Trophoblast cell (in vitro differentiated cells and primary cell): Measurements from ENCODE around the gene PRDM11.

Experiments
- DNase-seq, 2 donors: peaks; one replicate each; pipeline ENCODE4 v3.0.0-alpha.2; 2016
- H2AFZ ChIP-seq: 2 replicates; pipeline ENCODE4 v1.6.1; 2013; ENCODE audit warnings: low read length, moderate library complexity, mild to moderate bottlenecking; ENCODE audit not compliant: insufficient read depth, poor library complexity
- H2AK5ac ChIP-seq: 2 replicates; pipeline ENCODE4 v1.6.1; 2013; ENCODE audit warnings: mild to moderate bottlenecking, low read length
- H2BK120ac ChIP-seq: 2 replicates; pipeline ENCODE4 v1.6.1; 2013; ENCODE audit warnings: low read length, mild to moderate bottlenecking, moderate library complexity; ENCODE audit not compliant: insufficient read depth, poor library complexity
- H2BK12ac ChIP-seq: 2 replicates; pipeline ENCODE4 v1.6.1; 2013; ENCODE audit warnings: mild to moderate bottlenecking, low read length, moderate library complexity
- H2BK5ac ChIP-seq: 2 replicates; pipeline ENCODE4 v1.6.1; 2013; ENCODE audit warnings: low read length, low read depth, moderate library complexity, mild to moderate bottlenecking; ENCODE audit not compliant: poor library complexity
- H3K14ac ChIP-seq: 2 replicates; pipeline ENCODE4 v1.6.1; 2013; ENCODE audit warnings: mild to moderate bottlenecking, low read length
- H3K18ac ChIP-seq: 2 replicates; pipeline ENCODE4 v1.6.1; 2013; ENCODE audit warnings: mild to moderate bottlenecking, low read length
- H3K23ac ChIP-seq: 2 replicates; pipeline ENCODE4 v1.6.1; 2013; ENCODE audit warnings: low read length
- H3K27ac ChIP-seq: 2 replicates; pipeline ENCODE4 v1.5.1; 2013; ENCODE audit warnings: low read depth, mild to moderate bottlenecking, inconsistent platforms, low read length, moderate library complexity
- H3K27me3 ChIP-seq: 2 replicates; pipeline ENCODE4 v1.6.1; 2013; ENCODE audit warnings: inconsistent platforms, mild to moderate bottlenecking, low read length, moderate library complexity; ENCODE audit not compliant: insufficient read depth
- H3K36me3 ChIP-seq, 2 experiments: 1 replicate in 1 of 2; 2 replicates in 1 of 2; pipeline ENCODE4 v1.6.1; 2013; ENCODE audit warnings: low read length in 2 of 2, mild to moderate bottlenecking in 2 of 2, moderate library complexity in 1 of 2; ENCODE audit not compliant: insufficient read depth in 2 of 2, control insufficient read depth in 1 of 2
- H3K4ac ChIP-seq: 2 replicates; pipeline ENCODE4 v1.6.1; 2013; ENCODE audit warnings: low read depth, mild to moderate bottlenecking, low read length, moderate library complexity
- H3K4me1 ChIP-seq, 2 experiments: 1 replicate in 1 of 2; 2 replicates in 1 of 2; pipeline ENCODE4 v1.6.1; 2013; ENCODE audit warnings: low read length in 2 of 2, mild to moderate bottlenecking in 2 of 2, moderate library complexity in 1 of 2; ENCODE audit not compliant: insufficient read depth in 2 of 2, control insufficient read depth in 1 of 2
- H3K4me2 ChIP-seq: 2 replicates; pipeline ENCODE4 v1.6.1; 2013; ENCODE audit warnings: inconsistent platforms, mild to moderate bottlenecking, low read length, moderate library complexity
- H3K4me3 ChIP-seq: 2 replicates; pipeline ENCODE4 v1.5.1; 2013; ENCODE audit warnings: mild to moderate bottlenecking, low read depth, low read length, inconsistent platforms
- H3K79me1 ChIP-seq: one replicate; pipeline ENCODE4 v1.6.1; 2013; ENCODE audit warnings: low read length
- H3K79me2 ChIP-seq: 2 replicates; pipeline ENCODE4 v1.6.1; 2013; ENCODE audit warnings: low read length, mild to moderate bottlenecking; ENCODE audit not compliant: control insufficient read depth, insufficient read depth, poor library complexity
- H3K9ac ChIP-seq: 2 replicates; pipeline ENCODE4 v1.6.1; 2013; ENCODE audit warnings: mild to moderate bottlenecking, low read length
- H3K9me3 ChIP-seq: 2 replicates; pipeline ENCODE4 v1.6.1; 2013; ENCODE audit warnings: low read depth, mild to moderate bottlenecking, control low read depth, inconsistent platforms, low read length; ENCODE audit not compliant: insufficient read depth
- H4K12ac ChIP-seq: 2 replicates; pipeline ENCODE4 v1.6.1; 2013; ENCODE audit warnings: low read depth, mild to moderate bottlenecking, low read length, moderate library complexity
- H4K8ac ChIP-seq: 2 replicates; pipeline ENCODE4 v1.6.1; 2013; ENCODE audit warnings: low read depth, mild to moderate bottlenecking, low read length, moderate library complexity
- H4K91ac ChIP-seq: one replicate; pipeline ENCODE4 v1.6.1; 2013; ENCODE audit warnings: low read depth, mild to moderate bottlenecking, low read length, moderate library complexity
- WGBS: extraction: QIAGEN DNeasy Blood & Tissue Kit; methylation state at CpG from one replicate; pipeline ENCODE4 v1.1.7; 2013; ENCODE audit warnings: missing lambda C conversion rate; ENCODE audit not compliant: insufficient read length, insufficient coverage; ENCODE audit errors: extremely low coverage; 5-methylcytosine and 5-hydroxymethylcytosine counted together

The PRDM11 gene

GRCh38 chr11:45180179-45180847 lies 33.9 kb downstream of the PRDM11 start:
- peak overlapping the region; percentile 4 for H3K14ac ChIP-seq

GRCh38 chr11:45180848-45181192 lies 34.4 kb downstream of the PRDM11 start:
- Histone ChIP-seq H3K23ac (no peak overlapping the region), H2BK120ac (no peak overlapping the region), H3K79me2 (peaks cover 2% of the 10 kb centered on the region), H4K12ac (peak overlapping the region; percentile 59), H3K36me3 (no peaks in the 10 kb centered on the region), H3K4me3 (peak overlapping the region; percentile 70), H2BK5ac (peak overlapping the region; percentile 4), H4K91ac (peak overlapping the region; percentile 68), H2BK12ac (peak overlapping the region; percentile 35), H3K79me1 (peaks cover 3% of the 10 kb centered on the region), H4K8ac (peak overlapping the region; percentile 83), H3K14ac (peak overlapping the region; percentile 60), H3K4me2 (peak overlapping the region; percentile 76), H3K27me3 (no peaks in the 10 kb centered on the region), H3K9me3 (no peaks in the 10 kb centered on the region), H3K27ac (no peak overlapping the region), H3K4me1 (peaks cover 8 to 18% of the 10 kb centered on the region in 2 experiments), H3K9ac (no peak overlapping the region), H2AFZ (peak overlapping the region; percentile 20), H3K4ac (peak overlapping the region; percentile 37), H2AK5ac (no peak overlapping the region), H3K18ac (peak overlapping the region; percentile 61)
- WGBS, result no CpG with 5 or more reads among the region's 33 CpGs
- DNase-seq, result peak in 1 of 2 donors; percentile 21

More at GRCh38 chr11:45180179-45180847, 33.9 kb downstream of the PRDM11 start:
- Histone ChIP-seq H3K27ac (no peak overlapping the region), H3K4me2 (peak overlapping the region; percentile 85), H2BK120ac (no peak overlapping the region), H3K4me3 (peak overlapping the region; percentile 70), H2BK5ac (no peak overlapping the region), H3K9ac (no peak overlapping the region), H4K8ac (peak overlapping the region; percentile 83), H3K36me3 (no peaks in the 10 kb centered on the region), H4K91ac (peak overlapping the region; percentile 68), H3K9me3 (no peaks in the 10 kb centered on the region), H3K23ac (no peak overlapping the region), H3K79me2 (peaks cover 2% of the 10 kb centered on the region), H2AFZ (peak overlapping the region; percentile 15), H2BK12ac (no peak overlapping the region), H2AK5ac (no peak overlapping the region), H3K18ac (no peak overlapping the region), H3K4ac (no peak overlapping the region), H3K79me1 (peaks cover 3% of the 10 kb centered on the region), H4K12ac (no peak overlapping the region), H3K4me1 (peaks cover 8 to 18% of the 10 kb centered on the region in 2 experiments), H3K27me3 (no peaks in the 10 kb centered on the region)
- peak; percentile 21 to 26 for DNase-seq
- WGBS, result no CpG with 5 or more reads among the region's 78 CpGs

- Histone ChIP-seq H3K27me3 (no peaks in the 10 kb centered on the region), H4K12ac (peak overlapping the region; percentile 59), H3K4ac (no peak overlapping the region), H4K8ac (peak overlapping the region; percentile 83), H3K14ac (peak overlapping the region; percentile 60), H3K4me2 (peak overlapping the region; percentile 76), H2BK12ac (peak overlapping the region; percentile 35), H2AK5ac (no peak overlapping the region), H3K23ac (no peak overlapping the region), H3K9me3 (no peaks in the 10 kb centered on the region), H3K36me3 (no peaks in the 10 kb centered on the region), H3K79me2 (peaks cover 2% of the 10 kb centered on the region), H3K4me3 (peak overlapping the region; percentile 70), H2AFZ (no peak overlapping the region), H3K9ac (no peak overlapping the region), H2BK120ac (no peak overlapping the region), H3K18ac (peak overlapping the region; percentile 61), H4K91ac (peak overlapping the region; percentile 68), H3K27ac (no peak overlapping the region), H3K4me1 (peaks cover 8 to 18% of the 10 kb centered on the region in 2 experiments), H3K79me1 (peaks cover 3% of the 10 kb centered on the region), H2BK5ac (no peak overlapping the region)
- WGBS, result no CpG with 5 or more reads among the region's 25 CpGs
- no peak for DNase-seq
Measured at GRCh38 chr11:45181193-45181888, 34.9 kb downstream of the PRDM11 start.

DNA sequence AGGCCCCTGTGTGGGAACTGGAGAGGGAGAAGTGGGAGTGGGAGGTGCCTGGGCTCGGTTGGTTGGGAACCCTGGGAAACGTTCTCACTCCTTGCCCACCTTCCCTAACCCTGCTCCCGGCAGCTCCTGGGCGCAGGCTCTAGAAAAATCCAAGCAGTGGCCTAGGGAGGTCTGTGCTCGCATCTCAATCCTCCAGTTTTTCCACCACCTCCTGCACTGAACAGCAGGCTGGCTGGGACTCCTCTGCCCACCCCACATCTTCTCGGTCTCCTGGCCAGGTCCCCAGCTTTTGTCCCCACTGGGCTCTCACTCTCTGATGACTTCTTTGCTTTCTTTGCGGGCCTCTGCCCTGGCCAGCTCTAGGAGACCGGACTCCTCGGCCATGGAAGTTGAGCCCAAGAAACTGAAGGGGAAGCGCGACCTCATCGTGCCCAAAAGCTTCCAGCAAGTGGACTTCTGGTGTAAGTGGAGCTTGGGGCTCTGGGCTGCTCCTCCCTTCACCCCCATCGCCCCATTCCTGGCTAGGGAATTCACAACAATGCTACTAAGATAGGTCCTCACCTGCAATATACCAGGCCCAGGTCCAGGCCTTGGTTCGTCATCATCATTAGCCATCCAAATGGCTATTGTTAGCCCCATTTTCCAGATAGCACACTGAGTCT lies 35.6 kb downstream of the PRDM11 start:
- Histone ChIP-seq H3K9me3 (no peaks in the 10 kb centered on the region), H3K36me3 (no peaks in the 10 kb centered on the region), H2BK120ac (no peak overlapping the region), H3K4me1 (peaks cover 8 to 18% of the 10 kb centered on the region in 2 experiments), H3K27me3 (no peaks in the 10 kb centered on the region), H3K4me2 (no peak overlapping the region), H3K79me2 (peaks cover 2% of the 10 kb centered on the region), H2AFZ (no peak overlapping the region), H4K91ac (no peak overlapping the region), H3K9ac (no peak overlapping the region), H2BK5ac (no peak overlapping the region), H2AK5ac (no peak overlapping the region), H3K14ac (no peak overlapping the region), H2BK12ac (no peak overlapping the region), H3K18ac (no peak overlapping the region), H3K27ac (no peak overlapping the region), H4K12ac (no peak overlapping the region), H3K79me1 (peaks cover 3% of the 10 kb centered on the region), H3K4me3 (no peak overlapping the region), H3K23ac (no peak overlapping the region), H3K4ac (no peak overlapping the region), H4K8ac (no peak overlapping the region)
- no CpG with 5 or more reads among the region's 14 CpGs for WGBS
- DNase-seq, result no peak
